H1 (cell line): Measurements from ENCODE around the gene STK32A. TPM values are rescaled to one million over a fixed set of nuclear protein-coding genes. Genes with fewer than 3 reads are reported as not detected.

ENCODE experiments used
- EGR1 ChIP-seq: IDR thresholded peaks from 2 replicates; pipeline ENCODE4 v1.6.1; 2011; ENCODE audit warnings: low read depth, low read length, borderline replicate concordance
- RBBP5 ChIP-seq: IDR thresholded peaks from 2 replicates; pipeline ENCODE4 v1.7.1; 2012; ENCODE audit warnings: low read depth, mild to moderate bottlenecking, inconsistent platforms, low read length, moderate library complexity, borderline replicate concordance
- USF2 ChIP-seq: IDR thresholded peaks from 2 replicates; pipeline ENCODE4 v1.6.1; 2011; ENCODE audit warnings: low read length, improper control_type of control experiment
- ZNF274 ChIP-seq: IDR thresholded peaks from 2 replicates; pipeline ENCODE4 v1.7.0; 2012; ENCODE audit warnings: low read length, borderline replicate concordance; ENCODE audit errors: extremely low read depth
- polyA plus RNA-seq, 7 experiments: library from polyadenylated mRNA; depleted of rRNA in 3 of 7; stranded (reverse) in 5 of 7; unstranded in 2 of 7; fragments of >200 nt in 5 of 7; fragments of 200-250 nt in 2 of 7; gene quantifications; 1 replicate in 5 of 7; 2 replicates in 1 of 7; 4 replicates in 1 of 7; pipeline versions ENCODE4 v1.2.1 to v1.2.3, GENCODE V29; 2011 to 2013; ENCODE audit warnings: missing spikeins in 2 of 7, mixed read lengths in 2 of 7
- total RNA-seq: library from RNA; stranded (reverse); fragmentation: NEBNext Ultra II Directional; extraction: Animal tissue kit (Norgen Biotek cat#: 25700); gene quantifications from 2 replicates; pipeline ENCODE4 v1.2.1, GENCODE V29; 2021
- TF ChIP-seq, protein P1 (sequence below), 3 experiments: IDR thresholded peaks; 1 replicate in 2 of 3; 2 replicates in 1 of 3; pipeline versions ENCODE4 v1.5.1 to v1.6.1; 2011; ENCODE audit warnings: low read length in 3 of 3, mild to moderate bottlenecking in 3 of 3, inconsistent platforms in 2 of 3, low read depth in 1 of 3, moderate library complexity in 1 of 3; ENCODE audit not compliant: insufficient read depth in 1 of 3; ENCODE audit errors: control extremely low read depth in 1 of 3

STK32A gene
- total and polyA plus RNA-seq, 2 of the 8 experiments (the other 6 are each of a cell fraction or from before 2014, with no cell fraction given) = 1.3 to 2.5 TPM

DNA sequence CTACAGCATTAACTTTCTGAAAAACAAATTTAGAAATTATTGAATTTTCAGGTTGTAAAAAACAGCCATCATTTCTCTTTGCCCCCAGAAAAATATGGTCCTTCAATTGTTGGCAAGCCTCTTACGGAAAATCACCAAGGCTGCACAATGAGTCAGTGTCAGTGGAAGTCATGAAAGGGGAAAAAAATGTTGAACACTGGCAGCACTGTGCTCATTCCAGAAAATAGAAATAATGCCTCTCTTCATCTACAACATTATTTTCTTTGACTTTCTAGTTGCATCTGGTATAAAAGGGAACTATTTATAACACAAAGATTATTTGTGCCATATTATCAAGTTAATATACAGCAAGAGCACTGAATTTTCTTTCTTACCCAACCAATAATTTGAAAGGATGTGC, 26.7 kb upstream of the STK32A start (continued):
- TF ChIP-seq, protein P1, sequence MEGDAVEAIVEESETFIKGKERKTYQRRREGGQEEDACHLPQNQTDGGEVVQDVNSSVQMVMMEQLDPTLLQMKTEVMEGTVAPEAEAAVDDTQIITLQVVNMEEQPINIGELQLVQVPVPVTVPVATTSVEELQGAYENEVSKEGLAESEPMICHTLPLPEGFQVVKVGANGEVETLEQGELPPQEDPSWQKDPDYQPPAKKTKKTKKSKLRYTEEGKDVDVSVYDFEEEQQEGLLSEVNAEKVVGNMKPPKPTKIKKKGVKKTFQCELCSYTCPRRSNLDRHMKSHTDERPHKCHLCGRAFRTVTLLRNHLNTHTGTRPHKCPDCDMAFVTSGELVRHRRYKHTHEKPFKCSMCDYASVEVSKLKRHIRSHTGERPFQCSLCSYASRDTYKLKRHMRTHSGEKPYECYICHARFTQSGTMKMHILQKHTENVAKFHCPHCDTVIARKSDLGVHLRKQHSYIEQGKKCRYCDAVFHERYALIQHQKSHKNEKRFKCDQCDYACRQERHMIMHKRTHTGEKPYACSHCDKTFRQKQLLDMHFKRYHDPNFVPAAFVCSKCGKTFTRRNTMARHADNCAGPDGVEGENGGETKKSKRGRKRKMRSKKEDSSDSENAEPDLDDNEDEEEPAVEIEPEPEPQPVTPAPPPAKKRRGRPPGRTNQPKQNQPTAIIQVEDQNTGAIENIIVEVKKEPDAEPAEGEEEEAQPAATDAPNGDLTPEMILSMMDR (IDR thresholded peaks at IDR 0.05; ENCODE audit: control extremely low read depth in 1 of 3, insufficient read depth in 1 of 3, low read depth in 1 of 3, low read length in 3 of 3) = no peak
- TF ChIP-seq EGR1 (no peak), USF2 (no peak), ZNF274 (no peak), RBBP5 (no peak)
